GM12878 (cell line): ENCODE results near the gene SCYGR5. TPM values are rescaled to one million over a fixed set of nuclear protein-coding genes. Genes with fewer than 3 reads are reported as not detected.

ENCODE experiments used
- ATAC-seq: fragments of 200-7000 bp; cut with Tn5 transposase; 3 replicates; pipeline ENCODE4 v1.9.1; 2020; ENCODE audit warnings: mild to moderate bottlenecking, moderate library complexity
- BruUV-seq: library from RNA; stranded (reverse); fragments of 400-500 nt; replicated peaks from 2 replicates; lab custom pipeline; 2021; lab: Mats Ljungman, UMichigan
- CTCF ChIA-PET: fragments of 300-600 bp; sonication (Branson Sonifier 250); formaldehyde crosslinking; extraction: SDS; loops from one replicate; lab custom pipeline; 2021; ENCODE audit warnings: inconsistent platforms; lab: Yijun Ruan, JAX
- POLR2A ChIA-PET: fragments of 350-600 bp; formaldehyde crosslinking; extraction: SDS; loops from one replicate; lab custom pipeline; 2021; ENCODE audit warnings: inconsistent platforms; lab: Charles Lee
- RAD21 ChIA-PET: fragments of 300-600 bp; sonication (Branson Sonifier 250); formaldehyde crosslinking; loops from one replicate; lab custom pipeline; 2023; ENCODE audit warnings: antibody characterized with exemption; ENCODE audit not compliant: unreplicated experiment; lab: Charles Lee
- SMC1A ChIA-PET: fragments of 300-600 bp; sonication (Branson Sonifier 250); formaldehyde crosslinking; loops from one replicate; lab custom pipeline; 2023; ENCODE audit not compliant: unreplicated experiment, uncharacterized antibody; lab: Charles Lee
- DNase-seq: peaks from one replicate; pipeline ENCODE4 v3.0.0-alpha.2; 2011; ENCODE audit warnings: low read depth, low spot score
- FAIRE-seq: peaks from 3 replicates; lab custom pipeline; 2011; peaks lifted over from hg19 to GRCh38; lab: Jason Lieb, UNC
- H2AFZ ChIP-seq: 2 replicates; pipeline ENCODE4 v1.6.0; 2011; ENCODE audit warnings: low read depth, low read length, control low read depth; ENCODE audit not compliant: control insufficient read depth
- H3K27ac ChIP-seq: 2 replicates; pipeline ENCODE4 v1.5.1; 2011; ENCODE audit warnings: control low read depth; ENCODE audit not compliant: control insufficient read depth, insufficient read depth
- H3K27me3 ChIP-seq, 2 experiments: replicated peaks in 1 of 2; 2 replicates each; pipeline versions ENCODE4 v1.6.0 to v1.6.1; 2011; ENCODE audit warnings: low read length in 1 of 2; ENCODE audit not compliant: control insufficient read depth in 2 of 2, insufficient read depth in 2 of 2
- H3K36me3 ChIP-seq, 2 experiments: 2 replicates each; pipeline ENCODE4 v1.5.1; 2011; ENCODE audit warnings: low read length in 1 of 2; ENCODE audit not compliant: control insufficient read depth in 2 of 2, insufficient read depth in 2 of 2
- H3K4me1 ChIP-seq: 2 replicates; pipeline ENCODE4 v1.6.1; 2011; ENCODE audit warnings: mild to moderate bottlenecking, low read length, moderate library complexity, mixed read lengths; ENCODE audit not compliant: control insufficient read depth, insufficient read depth
- H3K4me2 ChIP-seq: 2 replicates; pipeline ENCODE4 v1.6.0; 2011; ENCODE audit warnings: control low read depth; ENCODE audit not compliant: control insufficient read depth, insufficient read depth
- H3K4me3 ChIP-seq: fragments of 200-600 bp; sonication (generic); 2 replicates; pipeline ENCODE4 v1.5.1; 2016
- H3K79me2 ChIP-seq: 2 replicates; pipeline ENCODE4 v1.6.0; 2011; ENCODE audit warnings: low read length; ENCODE audit not compliant: control insufficient read depth, insufficient read depth
- H3K9ac ChIP-seq: 2 replicates; pipeline ENCODE4 v1.8.0; 2011; ENCODE audit warnings: low read length, control low read depth, mixed read lengths; ENCODE audit not compliant: control insufficient read depth, insufficient read depth
- H3K9me3 ChIP-seq: replicated peaks from 3 replicates; pipeline ENCODE4 v1.5.1; 2011; ENCODE audit warnings: mild to moderate bottlenecking, low read length; ENCODE audit not compliant: control insufficient read depth, insufficient read depth
- H4K20me1 ChIP-seq: 2 replicates; pipeline ENCODE4 v1.6.0; 2011; ENCODE audit not compliant: control insufficient read depth, insufficient read depth
- ELK1 ChIP-seq: IDR thresholded peaks from 2 replicates; pipeline ENCODE4 v1.6.1; 2012; ENCODE audit warnings: low read depth, low read length, improper control_type of control experiment
- EZH2 ChIP-seq: IDR thresholded peaks from 2 replicates; pipeline ENCODE4 v1.6.1; 2012; ENCODE audit warnings: low read depth, mild to moderate bottlenecking, control low read depth, inconsistent platforms, low read length, borderline replicate concordance; ENCODE audit not compliant: control insufficient read depth
- LARP7 ChIP-seq: fragments of 450-650 bp; IDR thresholded peaks from 2 replicates; pipeline ENCODE4 v1.6.1; 2017; ENCODE audit warnings: mild to moderate bottlenecking
- MTA3 ChIP-seq: IDR thresholded peaks from 2 replicates; pipeline ENCODE4 v1.6.1; 2012; ENCODE audit warnings: low read length, inconsistent platforms, borderline replicate concordance
- NFYB ChIP-seq: IDR thresholded peaks from 2 replicates; pipeline ENCODE4 v1.6.1; 2011; ENCODE audit warnings: low read depth, mild to moderate bottlenecking, low read length, improper control_type of control experiment, moderate library complexity; ENCODE audit not compliant: insufficient read depth
- NRF1 ChIP-seq: conservative IDR thresholded peaks from 2 replicates; pipeline ENCODE4 v1.6.1; 2011; ENCODE audit warnings: mild to moderate bottlenecking, low read depth, low read length, improper control_type of control experiment
- SMAD5 ChIP-seq: IDR thresholded peaks from 2 replicates; pipeline ENCODE4 v1.6.1; 2016; ENCODE audit warnings: antibody characterized with exemption, low read depth
- SUPT20H ChIP-seq: IDR thresholded peaks from 2 replicates; pipeline ENCODE4 v1.6.1; 2011; ENCODE audit warnings: low read depth, mild to moderate bottlenecking, low read length, moderate library complexity, borderline replicate concordance; ENCODE audit not compliant: control insufficient read depth
- TBL1XR1 ChIP-seq: IDR thresholded peaks from 2 replicates; pipeline ENCODE4 v1.6.1; 2012; ENCODE audit warnings: low read depth, low read length, improper control_type of control experiment
- WGBS: methylation state at CpG from one replicate; pipeline ENCODE4 v1.1.6; 2016; ENCODE audit warnings: low lambda C conversion rate; ENCODE audit not compliant: insufficient replicate concordance, insufficient coverage; ENCODE audit errors: missing lambda C conversion rate; 5-methylcytosine and 5-hydroxymethylcytosine counted together
- in situ Hi-C: fragments of 300-500 bp; cut with MboI; formaldehyde crosslinking; loops from 9 replicates; pipeline ENCODE4 v1.14.3; 2018; ENCODE audit warnings: mixed read lengths
- intact Hi-C: fragments of 100-400 bp; cut with micrococcal nuclease; formaldehyde crosslinking; loops from one replicate; pipeline ENCODE4 v1.14.2; 2022; ENCODE audit not compliant: unreplicated experiment
- polyA plus RNA-seq, 11 experiments: library from polyadenylated mRNA; depleted of rRNA in 4 of 11; unstranded in 6 of 11; stranded (reverse) in 5 of 11; fragments of >200 nt; fragmentation: Nextera tagmentation in 4 of 11; fragmentation: Illumina TruSeq in 1 of 11; extraction: Ambion mirVana in 4 of 11; extraction: Trizol in 1 of 11; gene quantifications; 1 replicate in 1 of 11; 2 replicates in 10 of 11; pipeline versions ENCODE4 v1.2.1 to v1.2.3, GENCODE V29; 2011 to 2016; ENCODE audit warnings: inconsistent platforms in 2 of 11, missing spikeins in 2 of 11, low read depth in 1 of 11
- total RNA-seq, 4 experiments: library from RNA; depleted of rRNA in 3 of 4; stranded (reverse); fragments of >200 nt in 3 of 4; fragmentation: Illumina TruSeq in 1 of 4; extraction: Trizol in 1 of 4; gene quantifications; 2 replicates each; pipeline versions ENCODE4 v1.2.1 to v1.2.3, GENCODE V29; 2013 to 2021

The SCYGR5 gene
- total and polyA plus RNA-seq, 10 of the 15 experiments (the other 5 are each of a cell fraction or from before 2014, with no cell fraction given): not detected

- TF ChIP-seq ELK1: no peak
- TF ChIP-seq, all 136 proteins: peak for 0
Measured at GRCh38 chr2:227630322-227630721, 36.3 kb upstream of the SCYGR5 start (continued).

- ChIA-PET POLR2A (no interaction called here), CTCF (interaction anchor here (2.0 to 2.7 kb wide), 2 partner anchors 133 to 227 kb away, joined by 5 to 7 read pairs; no protein-coding TSS in a partner anchor), SMC1A (interaction anchor here (1.1 kb wide), 1 partner anchor 11 kb away, joined by 4 read pairs; no protein-coding TSS in a partner anchor), RAD21 (interaction anchor here (1.5 to 2.2 kb wide), 2 partner anchors 25 to 133 kb away, joined by 3 to 5 read pairs; no protein-coding TSS in a partner anchor)
- Histone ChIP-seq H3K4me1 (no peaks in the 10 kb centered on the region), H3K79me2 (no peaks in the 10 kb centered on the region), H2AFZ (no peak overlapping the region), H3K27ac (no peak overlapping the region), H3K9ac (no peak overlapping the region), H3K36me3 (no peaks in the 10 kb centered on the region), H3K4me2 (no peak overlapping the region), H3K9me3 (no peaks in the 10 kb centered on the region), H4K20me1 (no peaks in the 10 kb centered on the region), H3K4me3 (no peak overlapping the region), H3K27me3 (peaks cover 0 to 1% of the 10 kb centered on the region in 2 experiments; a peak in 1 of 4 replicates)
- in situ Hi-C loops: no loop called here
- TF ChIP-seq LARP7 (no peak), MTA3 (no peak), EZH2 (no peak), SMAD5 (no peak), NRF1 (no peak), TBL1XR1 (no peak), NFYB (no peak), SUPT20H (no peak)
- FAIRE-seq: no peak
- no peak for ATAC-seq
- WGBS: 33% methylated on average over 6 of the region's 6 CpGs
- no TSS peak for BruUV-seq
- no peak for DNase-seq
- intact Hi-C loops: no loop called here
Measured at GRCh38 chr2:227632827-227633226, 33.8 kb upstream of the SCYGR5 start.
